Measurements from ENCODE around the gene FMN1. TPM values are rescaled to one million over a fixed set of nuclear protein-coding genes. Genes with fewer than 3 reads are reported as not detected.
A peak's percentile ranks its signal among the peaks of the same experiment; 100 is the strongest.

The FMN1 gene
- total RNA-seq, 4 donors from 2014 or later = 32.6 to 102 (median 63.0) TPM

- Histone ChIP-seq H3K27me3 (no peaks in the 10 kb centered on the region), H3K9me3 (no peaks in the 10 kb centered on the region), H3K27ac (no peak overlapping the region), H3K36me3 (no peaks in the 10 kb centered on the region), H3K4me3 (no peak overlapping the region), H3K4me1 (peaks cover 0 to 10% (median 0%) of the 10 kb centered on the region in 4 donors)
- 60 to 67% methylated on average over 4 of the region's 4 CpGs for WGBS, 2 donors (ENCODE audit: low coverage in 1 of 2)
- TF ChIP-seq EP300 (IDR thresholded peaks at IDR 0.05; ENCODE audit: low read depth) (no peak), POLR2AphosphoS5 (IDR thresholded peaks at IDR 0.05) (no peak), CTCF (IDR thresholded peaks at IDR 0.05) (no peak), POLR2A (IDR thresholded peaks at IDR 0.05) (no peak)
- no peak for DNase-seq
- in situ Hi-C loops (cut with MboI; ENCODE audit: low pct_ligation_motif_present in 1 of 4, low pct_unique_long_range_greater_than_20kb in 1 of 4, low sequenced_read_pairs in 3 of 4) (no loop called here), intact Hi-C loops (cut with DNase I; ENCODE audit: low total_unique reads) (no loop called here)
These were observed 187.1 kb downstream of the FMN1 start for GRCh38 chr15:33007303-33007855.

GRCh38 chr15:33005582-33005981 lies 188.9 kb downstream of the FMN1 start:
- in situ Hi-C loops (cut with MboI; ENCODE audit: low pct_ligation_motif_present in 1 of 4, low pct_unique_long_range_greater_than_20kb in 1 of 4, low sequenced_read_pairs in 3 of 4) (no loop called here), intact Hi-C loops (cut with DNase I; ENCODE audit: low total_unique reads) (no loop called here)
- TF ChIP-seq POLR2A (IDR thresholded peaks at IDR 0.05) = no peak
- TF ChIP-seq POLR2AphosphoS5 (IDR thresholded peaks at IDR 0.05) = no peak
- TF ChIP-seq EP300 (IDR thresholded peaks at IDR 0.05; ENCODE audit: low read depth) = no peak
- TF ChIP-seq CTCF (IDR thresholded peaks at IDR 0.05) = no peak
- Histone ChIP-seq H3K36me3 (no peaks in the 10 kb centered on the region), H3K27ac (no peak overlapping the region), H3K4me1 (peaks cover 0 to 10% (median 0%) of the 10 kb centered on the region in 4 donors), H3K4me3 (no peak overlapping the region), H3K9me3 (no peaks in the 10 kb centered on the region), H3K27me3 (no peaks in the 10 kb centered on the region)
- WGBS, 2 donors (ENCODE audit: low coverage in 1 of 2) = 60 to 100% methylated on average over 1 of the region's 1 CpG
- no peak for DNase-seq

- no peaks in the 10 kb centered on the region for H3K9me3 ChIP-seq
- no peak overlapping the region for H3K4me3 ChIP-seq
- H3K4me1 ChIP-seq = no peaks in the 10 kb centered on the region
- no peak overlapping the region for H3K27ac ChIP-seq
- intact Hi-C loops (cut with DNase I; ENCODE audit: low total_unique reads) (no loop called here), in situ Hi-C loops (cut with MboI; ENCODE audit: low pct_ligation_motif_present in 1 of 4, low pct_unique_long_range_greater_than_20kb in 1 of 4, low sequenced_read_pairs in 3 of 4) (no loop called here)
- DNase-seq = no peak
- H3K27me3 ChIP-seq = no peaks in the 10 kb centered on the region
- no peak for TF ChIP-seq CTCF (IDR thresholded peaks at IDR 0.05)
- no peak for TF ChIP-seq EP300 (IDR thresholded peaks at IDR 0.05; ENCODE audit: low read depth)
- no peak for TF ChIP-seq POLR2A (IDR thresholded peaks at IDR 0.05)
- no peak for TF ChIP-seq POLR2AphosphoS5 (IDR thresholded peaks at IDR 0.05)
- no peaks in the 10 kb centered on the region for H3K36me3 ChIP-seq
These were observed 192.6 kb downstream of the FMN1 start for GRCh38 chr15:33001926-33002325.

DNA sequence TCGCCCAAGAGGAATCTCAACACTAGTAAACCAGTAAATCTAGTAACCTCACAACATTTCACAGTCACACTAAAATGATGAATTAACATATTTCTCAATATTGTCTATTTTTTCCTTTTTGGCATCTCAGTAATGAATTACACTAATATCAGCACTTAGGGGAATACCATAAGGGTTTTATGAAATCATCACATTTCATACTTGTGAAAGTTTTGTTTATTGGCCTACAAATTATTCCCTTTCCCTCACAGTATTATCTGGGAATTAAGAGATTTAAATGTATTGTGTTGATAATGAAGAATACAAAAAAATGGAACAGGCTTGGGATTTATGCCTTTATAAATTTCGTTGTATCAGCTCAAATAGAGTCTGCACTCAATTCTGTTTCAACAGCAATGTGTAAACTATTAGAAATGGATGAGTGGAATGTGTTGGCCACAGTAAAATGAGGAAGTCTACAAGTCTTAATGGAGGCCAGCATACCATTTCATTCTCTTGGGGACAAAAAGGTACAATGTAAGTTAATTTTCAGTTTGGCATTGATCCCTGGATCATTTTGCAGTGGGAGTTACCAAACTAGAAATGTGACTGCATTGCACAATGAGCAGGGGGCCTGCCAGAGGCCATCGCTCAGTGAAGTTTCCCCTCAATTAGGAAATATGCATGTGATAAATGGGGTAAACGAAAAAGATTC lies 195.4 kb downstream of the FMN1 start:
- no peak overlapping the region for H3K4me3 ChIP-seq
- intact Hi-C loops (cut with DNase I; ENCODE audit: low total_unique reads) (no loop called here), in situ Hi-C loops (cut with MboI; ENCODE audit: low pct_ligation_motif_present in 1 of 4, low pct_unique_long_range_greater_than_20kb in 1 of 4, low sequenced_read_pairs in 3 of 4) (loop anchor here in 3 of 4 donors (10.0 to 25.0 kb wide), 3 partner anchors 334 to 344 kb away; no protein-coding TSS in a partner anchor)
- no peaks in the 10 kb centered on the region for H3K9me3 ChIP-seq
- H3K27me3 ChIP-seq = no peaks in the 10 kb centered on the region
- DNase-seq = no peak
- peak overlapping the region in 1 of 4 donors; percentile 6 for H3K27ac ChIP-seq
- TF ChIP-seq CTCF (IDR thresholded peaks at IDR 0.05) (no peak), POLR2AphosphoS5 (IDR thresholded peaks at IDR 0.05) (peak in 2 of 3 donors; percentile 31 to 38), POLR2A (IDR thresholded peaks at IDR 0.05) (no peak), EP300 (IDR thresholded peaks at IDR 0.05; ENCODE audit: low read depth) (no peak)
- WGBS, 2 donors (ENCODE audit: low coverage in 1 of 2) = 79 to 91% methylated on average over 4 of the region's 4 CpGs
- no peaks in the 10 kb centered on the region for H3K4me1 ChIP-seq
- no peaks in the 10 kb centered on the region for H3K36me3 ChIP-seq

Data from transverse colon (tissue), 4 donors.